H1 (cell line): ENCODE data around the gene OPN1SW. TPM values are rescaled to one million over a fixed set of nuclear protein-coding genes. Genes with fewer than 3 reads are reported as not detected.

Experiments used
- BRCA1 ChIP-seq: IDR thresholded peaks from 2 replicates; pipeline ENCODE4 v1.6.1; 2012; ENCODE audit warnings: low read depth, low read length, improper control_type of control experiment
- RBBP5 ChIP-seq: IDR thresholded peaks from 2 replicates; pipeline ENCODE4 v1.7.1; 2012; ENCODE audit warnings: low read depth, mild to moderate bottlenecking, inconsistent platforms, low read length, moderate library complexity, borderline replicate concordance
- RNF2 ChIP-seq: fragments of 200-900, 300-1000 bp; sonication (generic); IDR thresholded peaks from 2 replicates; pipeline ENCODE4 v1.7.1; 2016; ENCODE audit warnings: borderline replicate concordance, low read depth, mild to moderate bottlenecking, antibody characterized with exemption, low read length; ENCODE audit not compliant: poor library complexity, severe bottlenecking; ENCODE audit errors: missing control alignments
- polyA plus RNA-seq, 7 experiments: library from polyadenylated mRNA; depleted of rRNA in 3 of 7; stranded (reverse) in 5 of 7; unstranded in 2 of 7; fragments of >200 nt in 5 of 7; fragments of 200-250 nt in 2 of 7; gene quantifications; 1 replicate in 5 of 7; 2 replicates in 1 of 7; 4 replicates in 1 of 7; pipeline versions ENCODE4 v1.2.1 to v1.2.3, GENCODE V29; 2011 to 2013; ENCODE audit warnings: missing spikeins in 2 of 7, mixed read lengths in 2 of 7
- total RNA-seq: library from RNA; stranded (reverse); fragmentation: NEBNext Ultra II Directional; extraction: Animal tissue kit (Norgen Biotek cat#: 25700); gene quantifications from 2 replicates; pipeline ENCODE4 v1.2.1, GENCODE V29; 2021
- TF ChIP-seq, protein P1 (sequence below), 3 experiments: IDR thresholded peaks; 1 replicate in 2 of 3; 2 replicates in 1 of 3; pipeline versions ENCODE4 v1.5.1 to v1.6.1; 2011; ENCODE audit warnings: low read length in 3 of 3, mild to moderate bottlenecking in 3 of 3, inconsistent platforms in 2 of 3, low read depth in 1 of 3, moderate library complexity in 1 of 3; ENCODE audit not compliant: insufficient read depth in 1 of 3; ENCODE audit errors: control extremely low read depth in 1 of 3

The OPN1SW gene
- total and polyA plus RNA-seq, 2 of the 8 experiments (the other 6 are each of a cell fraction or from before 2014, with no cell fraction given) = not detected

DNA sequence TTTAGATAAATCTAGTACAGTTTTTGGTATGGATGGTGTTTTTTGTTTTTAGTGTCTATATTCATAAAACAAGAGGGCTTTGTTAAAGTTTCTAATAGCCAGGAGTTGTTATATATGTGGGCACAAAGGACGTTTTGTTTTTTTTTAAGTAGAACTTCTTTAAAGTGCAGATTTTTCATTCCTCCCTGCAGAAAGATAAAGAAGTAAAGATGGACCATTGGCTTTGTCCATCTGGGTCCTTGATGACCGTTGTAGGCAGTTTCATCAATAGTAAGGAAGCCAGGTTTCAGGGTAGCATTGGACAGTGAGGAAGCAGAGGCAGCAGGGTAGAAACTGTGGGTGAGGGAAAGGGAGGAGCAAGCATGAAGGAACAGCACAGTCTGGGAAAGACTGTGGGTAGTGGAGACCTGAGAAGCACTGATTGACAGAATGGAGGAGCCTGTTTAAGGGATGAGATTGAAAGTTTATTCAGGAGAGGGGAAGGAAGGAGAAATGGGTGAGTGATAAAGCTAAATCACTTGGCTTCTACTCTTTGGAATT, 31.2 kb downstream of the OPN1SW start (continued):
- TF ChIP-seq RBBP5 (no peak), RNF2 (no peak), BRCA1 (no peak)
- TF ChIP-seq, protein P1, sequence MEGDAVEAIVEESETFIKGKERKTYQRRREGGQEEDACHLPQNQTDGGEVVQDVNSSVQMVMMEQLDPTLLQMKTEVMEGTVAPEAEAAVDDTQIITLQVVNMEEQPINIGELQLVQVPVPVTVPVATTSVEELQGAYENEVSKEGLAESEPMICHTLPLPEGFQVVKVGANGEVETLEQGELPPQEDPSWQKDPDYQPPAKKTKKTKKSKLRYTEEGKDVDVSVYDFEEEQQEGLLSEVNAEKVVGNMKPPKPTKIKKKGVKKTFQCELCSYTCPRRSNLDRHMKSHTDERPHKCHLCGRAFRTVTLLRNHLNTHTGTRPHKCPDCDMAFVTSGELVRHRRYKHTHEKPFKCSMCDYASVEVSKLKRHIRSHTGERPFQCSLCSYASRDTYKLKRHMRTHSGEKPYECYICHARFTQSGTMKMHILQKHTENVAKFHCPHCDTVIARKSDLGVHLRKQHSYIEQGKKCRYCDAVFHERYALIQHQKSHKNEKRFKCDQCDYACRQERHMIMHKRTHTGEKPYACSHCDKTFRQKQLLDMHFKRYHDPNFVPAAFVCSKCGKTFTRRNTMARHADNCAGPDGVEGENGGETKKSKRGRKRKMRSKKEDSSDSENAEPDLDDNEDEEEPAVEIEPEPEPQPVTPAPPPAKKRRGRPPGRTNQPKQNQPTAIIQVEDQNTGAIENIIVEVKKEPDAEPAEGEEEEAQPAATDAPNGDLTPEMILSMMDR (IDR thresholded peaks at IDR 0.05; ENCODE audit: control extremely low read depth in 1 of 3, insufficient read depth in 1 of 3, low read depth in 1 of 3, low read length in 3 of 3) = no peak
- TF ChIP-seq, all 59 proteins: peak for 0
